ENCODE results near the gene TXNDC5.
A peak's percentile ranks its signal among the peaks of the same experiment; 100 is the strongest.

Gene TXNDC5

GRCh38 chr6:7921046-7921445, 10.5 kb upstream of the TXNDC5 start:
- DNase-seq (ENCODE audit: low spot score in 2 of 2), result no peak
- Mint-ChIP-seq H3K27ac (no peak overlapping the region), H3K4me1 (no peaks in the 10 kb centered on the region), H3K9me3 (peaks cover 8% of the 10 kb centered on the region), H3K4me3 (no peak overlapping the region), H3K36me3 (no peaks in the 10 kb centered on the region)
- no peak for ATAC-seq

- ATAC-seq (peak; percentile 66), DNase-seq (ENCODE audit: low spot score in 2 of 2) (no peak)
- Mint-ChIP-seq H3K9me3 (peaks cover 6% of the 10 kb centered on the region), H3K27ac (no peak overlapping the region), H3K4me1 (no peaks in the 10 kb centered on the region), H3K36me3 (no peaks in the 10 kb centered on the region), H3K4me3 (no peak overlapping the region)
These were observed 9.8 kb upstream of the TXNDC5 start for GRCh38 chr6:7920425-7920824.

GRCh38 chr6:7919871-7920270, 9.3 kb upstream of the TXNDC5 start:
- Mint-ChIP-seq H3K4me3 (no peak overlapping the region), H3K4me1 (no peaks in the 10 kb centered on the region), H3K27ac (no peak overlapping the region), H3K36me3 (no peaks in the 10 kb centered on the region), H3K9me3 (peaks cover 5% of the 10 kb centered on the region)
- DNase-seq (ENCODE audit: low spot score in 2 of 2) (no peak), ATAC-seq (peak; percentile 79)

GRCh38 chr6:7918403-7918802, 7.8 kb upstream of the TXNDC5 start:
- no peak for DNase-seq (ENCODE audit: low spot score in 2 of 2)
- Mint-ChIP-seq H3K9me3 (no peaks in the 10 kb centered on the region), H3K4me1 (no peaks in the 10 kb centered on the region), H3K27ac (no peak overlapping the region), H3K36me3 (no peaks in the 10 kb centered on the region), H3K4me3 (no peak overlapping the region)
- ATAC-seq, result no peak

GRCh38 chr6:7917729-7918128, 7.1 kb upstream of the TXNDC5 start:
- Mint-ChIP-seq H3K36me3 (no peaks in the 10 kb centered on the region), H3K4me1 (no peaks in the 10 kb centered on the region), H3K4me3 (no peak overlapping the region), H3K27ac (no peak overlapping the region), H3K9me3 (no peaks in the 10 kb centered on the region)
- no peak for DNase-seq (ENCODE audit: low spot score in 2 of 2)
- ATAC-seq, result no peak

GRCh38 chr6:7916959-7917358, 6.4 kb upstream of the TXNDC5 start:
- Mint-ChIP-seq H3K9me3 (no peaks in the 10 kb centered on the region), H3K4me1 (no peaks in the 10 kb centered on the region), H3K27ac (no peak overlapping the region), H3K36me3 (no peaks in the 10 kb centered on the region), H3K4me3 (no peak overlapping the region)
- DNase-seq (ENCODE audit: low spot score in 2 of 2), result no peak
- ATAC-seq, result no peak

- no peak for ATAC-seq
- no peaks in the 10 kb centered on the region for H3K9me3 Mint-ChIP-seq
- H3K36me3 Mint-ChIP-seq, result no peaks in the 10 kb centered on the region
- peaks cover 5% of the 10 kb centered on the region for H3K4me1 Mint-ChIP-seq
- H3K4me3 Mint-ChIP-seq, result no peak overlapping the region
- DNase-seq (ENCODE audit: low spot score in 2 of 2), result no peak
- no peak overlapping the region for H3K27ac Mint-ChIP-seq
These were observed 4.6 kb upstream of the TXNDC5 start for GRCh38 chr6:7914991-7915789.

GRCh38 chr6:7914311-7914710, 3.7 kb upstream of the TXNDC5 start:
- Mint-ChIP-seq H3K4me3 (no peak overlapping the region), H3K4me1 (peaks cover 9% of the 10 kb centered on the region), H3K9me3 (no peaks in the 10 kb centered on the region)

GRCh38 chr6:7912736-7913517, 2.3 kb upstream of the TXNDC5 start:
- H3K27ac Mint-ChIP-seq, result no peak overlapping the region
- ATAC-seq (no peak), DNase-seq (ENCODE audit: low spot score in 2 of 2) (no peak)
- H3K9me3 Mint-ChIP-seq, result no peaks in the 10 kb centered on the region
- H3K4me1 Mint-ChIP-seq, result peaks cover 13% of the 10 kb centered on the region
- peaks cover 11% of the 10 kb centered on the region for H3K36me3 Mint-ChIP-seq
- no peak overlapping the region for H3K4me3 Mint-ChIP-seq

More at GRCh38 chr6:7914311-7914710, 3.7 kb upstream of the TXNDC5 start:
- no peak overlapping the region for H3K27ac Mint-ChIP-seq
- DNase-seq (ENCODE audit: low spot score in 2 of 2), result no peak
- ATAC-seq, result no peak
- peaks cover 4% of the 10 kb centered on the region for H3K36me3 Mint-ChIP-seq

- H3K4me3 Mint-ChIP-seq, result no peak overlapping the region
- H3K9me3 Mint-ChIP-seq, result no peaks in the 10 kb centered on the region
- peaks cover 18% of the 10 kb centered on the region for H3K4me1 Mint-ChIP-seq
- ATAC-seq (no peak), DNase-seq (ENCODE audit: low spot score in 2 of 2) (no peak)
- H3K36me3 Mint-ChIP-seq, result peaks cover 16% of the 10 kb centered on the region
- no peak overlapping the region for H3K27ac Mint-ChIP-seq
These were observed 1.4 kb upstream of the TXNDC5 start for GRCh38 chr6:7912024-7912423.

GRCh38 chr6:7911345-7911725, 747 bp upstream of the TXNDC5 start:
- no peak overlapping the region for H3K27ac Mint-ChIP-seq

GRCh38 chr6:7910298-7910653, 312 bp downstream of the TXNDC5 start:
- DNase-seq (ENCODE audit: low spot score in 2 of 2) (no peak), ATAC-seq (peak; percentile 59)
- Mint-ChIP-seq H3K9me3 (no peaks in the 10 kb centered on the region), H3K27ac (no peak overlapping the region), H3K36me3 (peaks cover 18% of the 10 kb centered on the region), H3K4me3 (peak overlapping the region; percentile 80), H3K4me1 (peaks cover 20% of the 10 kb centered on the region)

More at GRCh38 chr6:7911345-7911725, 747 bp upstream of the TXNDC5 start:
- DNase-seq (ENCODE audit: low spot score in 2 of 2), result no peak
- Mint-ChIP-seq H3K9me3 (no peaks in the 10 kb centered on the region), H3K36me3 (peaks cover 16% of the 10 kb centered on the region), H3K4me1 (peaks cover 18% of the 10 kb centered on the region), H3K4me3 (no peak overlapping the region)
- ATAC-seq, result no peak

- H3K4me3 Mint-ChIP-seq, result peak overlapping the region; percentile 80
- ATAC-seq (peak; percentile 67), DNase-seq (ENCODE audit: low spot score in 2 of 2) (peak; percentile 35 to 73)
- H3K27ac Mint-ChIP-seq, result peak overlapping the region; percentile 87
- H3K9me3 Mint-ChIP-seq, result no peaks in the 10 kb centered on the region
- H3K36me3 Mint-ChIP-seq, result peaks cover 25% of the 10 kb centered on the region
- H3K4me1 Mint-ChIP-seq, result peaks cover 27% of the 10 kb centered on the region
These were observed 988 bp downstream of the TXNDC5 start for GRCh38 chr6:7909323-7910276.

GRCh38 chr6:7907159-7907558, 3.4 kb downstream of the TXNDC5 start:
- H3K27ac Mint-ChIP-seq, result no peak overlapping the region
- no peak for ATAC-seq
- peaks cover 30% of the 10 kb centered on the region for H3K4me1 Mint-ChIP-seq

GRCh38 chr6:7906741-7907140, 3.8 kb downstream of the TXNDC5 start:
- Mint-ChIP-seq H3K27ac (no peak overlapping the region), H3K4me1 (peaks cover 30% of the 10 kb centered on the region), H3K4me3 (no peak overlapping the region), H3K36me3 (peaks cover 51% of the 10 kb centered on the region), H3K9me3 (no peaks in the 10 kb centered on the region)
- ATAC-seq, result no peak
- DNase-seq (ENCODE audit: low spot score in 2 of 2), result no peak

More at GRCh38 chr6:7907159-7907558, 3.4 kb downstream of the TXNDC5 start:
- Mint-ChIP-seq H3K9me3 (no peaks in the 10 kb centered on the region), H3K4me3 (no peak overlapping the region), H3K36me3 (peaks cover 49% of the 10 kb centered on the region)
- DNase-seq (ENCODE audit: low spot score in 2 of 2), result no peak
